Midbrain (tissue), 1 donor: ENCODE results near the gene LRRC75A.
"Not testable (repeated sequence)": the region's sequence is repeated elsewhere in the genome, so short reads cannot be mapped to it uniquely, and the experiment has no call there.

Experiments
- DNase-seq: peaks from one replicate; lab custom pipeline; 2025; lab: John Stamatoyannopoulos, UW

The LRRC75A gene

DNA sequence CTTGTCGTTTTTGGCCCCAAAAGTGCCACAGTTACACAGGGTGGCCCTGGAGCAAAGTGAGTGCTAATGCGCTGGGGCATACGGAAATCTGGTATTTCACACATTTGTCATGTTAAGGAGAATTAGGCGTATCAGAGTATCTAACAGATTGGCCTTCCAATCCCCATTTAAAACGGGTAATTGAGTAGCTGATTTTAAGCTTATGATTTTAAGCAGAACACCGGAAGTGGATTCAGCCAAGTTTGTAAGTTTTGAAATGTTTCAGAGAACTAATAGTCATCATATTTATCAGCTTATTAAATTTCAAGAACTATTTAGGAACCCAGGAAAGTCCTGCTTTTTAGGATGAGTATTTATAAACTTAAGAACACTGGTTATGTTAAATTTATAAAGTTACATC lies 19.5 kb downstream of the LRRC75A start:
- no peak for DNase-seq

DNA sequence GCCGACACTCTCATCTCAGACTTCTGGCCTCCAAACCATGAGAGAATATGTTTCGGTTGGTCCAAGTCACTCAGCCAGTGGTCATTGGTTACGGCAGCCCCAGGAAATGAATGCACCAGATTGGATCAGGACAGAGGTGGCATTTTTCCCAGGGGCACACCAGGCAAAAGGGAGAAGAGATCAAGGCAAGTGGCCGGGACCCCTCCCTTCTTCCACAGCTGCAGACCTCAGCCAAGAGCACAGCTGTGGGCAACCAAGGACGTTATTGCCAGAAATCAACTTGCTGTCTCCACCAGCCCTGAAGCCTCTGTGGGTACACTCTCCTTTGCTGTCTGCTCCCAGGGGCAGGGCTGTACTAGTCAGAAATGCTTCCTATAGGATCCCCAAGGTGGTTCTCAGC lies 20.7 kb downstream of the LRRC75A start:
- no peak for DNase-seq

DNA sequence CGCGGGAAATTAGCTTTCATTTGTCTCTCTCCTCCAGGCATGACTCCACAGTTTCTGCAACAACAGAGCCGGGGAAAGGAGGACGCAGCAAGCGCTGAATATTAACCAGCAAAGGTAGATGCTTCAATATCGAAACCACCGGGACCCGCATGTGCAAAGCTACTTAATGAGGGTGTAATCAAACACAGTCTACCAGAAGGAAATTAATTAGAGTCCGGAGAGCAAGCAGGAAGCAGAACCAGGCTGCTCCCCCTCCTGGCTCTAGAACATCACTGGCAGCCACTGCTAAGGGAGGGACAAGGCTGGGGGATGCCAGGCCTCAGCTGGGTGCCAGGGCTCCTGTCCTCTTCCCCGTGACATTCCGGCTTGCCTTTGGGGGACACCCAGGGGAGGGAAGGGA lies 21.7 kb downstream of the LRRC75A start:
- peak; percentile 16 for DNase-seq

DNA sequence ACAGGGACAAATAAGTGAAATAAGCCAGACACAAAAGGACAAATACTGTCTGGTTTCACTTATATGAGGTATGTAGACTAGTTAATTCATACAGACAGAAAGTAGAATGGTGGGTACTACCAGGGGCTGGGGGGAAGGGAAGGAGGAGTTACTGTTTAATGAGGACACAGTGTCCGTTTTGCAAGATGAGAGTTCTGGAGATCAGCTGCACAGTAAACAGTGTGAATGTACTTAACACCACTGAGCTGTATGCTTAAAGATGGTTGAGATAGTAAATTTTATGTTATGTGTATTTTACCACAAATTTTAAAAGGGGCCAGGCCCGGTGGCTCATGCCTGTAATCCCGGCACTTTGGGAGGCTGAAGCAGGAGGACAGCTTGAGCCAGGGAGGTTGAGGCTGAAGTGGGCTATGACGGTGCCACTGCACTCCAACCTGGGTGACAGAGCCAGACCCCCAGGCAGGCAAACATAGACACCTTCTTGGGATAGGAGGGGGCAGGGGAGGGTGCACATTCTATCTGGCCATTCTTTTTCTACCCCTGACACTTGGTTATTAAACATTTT lies 23.5 kb downstream of the LRRC75A start:
- no peak for DNase-seq

DNA sequence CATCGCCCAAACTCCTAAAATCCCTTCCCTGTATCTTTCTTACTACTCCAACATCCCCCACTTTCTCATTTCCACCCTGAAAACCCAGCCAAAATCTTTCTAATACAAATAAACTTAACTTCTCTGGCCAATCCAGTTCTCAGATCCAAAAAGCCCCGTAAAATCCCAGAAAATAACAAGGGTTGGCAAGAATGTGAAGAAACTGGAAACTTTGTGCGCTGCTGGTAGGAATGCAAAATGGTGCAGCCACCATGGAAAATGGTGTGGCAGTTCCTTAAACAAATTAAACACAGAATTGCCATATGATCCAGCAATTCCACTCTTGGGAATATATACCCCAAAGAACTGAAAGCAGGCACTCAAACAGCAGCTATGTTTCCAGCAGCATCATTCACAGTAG lies 24.1 kb downstream of the LRRC75A start:
- no peak for DNase-seq

DNA sequence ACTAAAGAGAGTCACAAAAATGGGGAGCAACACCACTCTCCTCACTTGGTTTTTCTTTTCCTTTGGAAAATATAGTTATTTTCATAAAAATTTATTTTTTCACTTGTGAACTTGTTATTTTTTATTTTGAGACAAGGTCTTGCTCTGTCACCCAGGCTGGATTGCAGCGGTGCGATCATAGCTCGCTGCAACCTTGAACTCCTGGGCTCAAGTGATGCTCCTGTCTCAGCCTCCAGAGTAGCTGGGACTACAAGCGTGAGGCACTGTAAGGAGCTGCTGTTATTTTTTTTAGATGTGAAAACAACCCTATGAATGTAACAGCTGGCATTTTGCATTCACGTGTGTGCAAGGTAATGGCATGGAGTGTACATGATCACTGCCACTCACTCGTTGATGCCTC lies 24.9 kb downstream of the LRRC75A start:
- DNase-seq, result no peak

DNA sequence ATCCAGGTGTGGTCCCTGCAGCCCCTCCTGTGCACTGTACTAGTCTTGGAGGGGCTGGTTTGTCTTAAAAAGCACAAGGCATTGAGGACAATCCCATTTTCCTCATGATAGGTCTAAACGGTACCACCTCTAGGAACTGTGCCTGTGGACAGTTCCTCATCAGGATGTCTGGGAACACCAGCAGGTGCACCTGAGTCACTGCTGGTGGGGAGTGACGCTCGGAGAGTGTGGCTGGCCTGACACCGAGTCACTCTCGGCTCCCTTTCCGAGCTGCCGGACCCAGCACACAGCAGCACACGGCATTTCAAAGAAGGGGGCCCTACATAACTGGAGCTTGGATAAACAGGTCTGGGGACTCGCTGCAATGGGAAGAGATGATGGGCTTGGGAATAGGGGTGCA lies 25.6 kb downstream of the LRRC75A start:
- no peak for DNase-seq

DNA sequence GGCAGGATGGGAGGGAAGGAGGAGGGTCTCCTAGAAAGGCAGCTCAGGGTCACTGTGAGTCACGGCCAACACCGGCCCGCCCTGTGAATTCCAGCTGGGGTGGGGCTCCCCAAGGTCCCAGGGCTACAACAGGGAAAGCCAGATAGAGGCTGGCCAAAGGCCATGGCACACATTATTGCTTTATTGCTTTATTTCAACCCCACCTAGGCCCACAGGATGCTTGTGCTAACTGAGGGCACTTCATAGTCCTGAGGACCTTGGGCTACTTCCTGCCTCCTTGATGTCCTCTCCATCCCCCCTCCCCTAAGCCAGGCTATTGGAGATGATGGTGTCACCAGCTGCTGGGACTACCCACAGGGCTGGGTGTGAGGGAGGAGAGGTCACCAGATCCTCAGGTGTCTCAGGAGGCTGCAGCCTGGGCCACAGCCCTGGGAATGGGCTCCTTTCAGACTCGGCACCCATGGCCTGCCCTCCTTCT lies 26.1 kb downstream of the LRRC75A start:
- no peak for DNase-seq

DNA sequence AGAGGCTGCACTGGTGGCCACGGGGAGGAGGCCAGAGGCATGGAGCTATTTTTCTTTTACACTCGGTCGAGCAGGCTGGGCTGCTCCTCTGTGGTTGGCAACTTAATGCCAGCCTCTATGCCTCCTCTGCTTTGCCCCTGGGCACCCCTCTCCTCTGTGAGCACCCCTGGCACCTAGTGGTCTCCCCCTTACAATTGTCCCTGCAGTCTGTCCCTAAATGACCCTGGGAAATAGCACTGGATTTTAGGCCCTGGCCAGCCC lies 27.0 kb downstream of the LRRC75A start:
- DNase-seq, result no peak

DNA sequence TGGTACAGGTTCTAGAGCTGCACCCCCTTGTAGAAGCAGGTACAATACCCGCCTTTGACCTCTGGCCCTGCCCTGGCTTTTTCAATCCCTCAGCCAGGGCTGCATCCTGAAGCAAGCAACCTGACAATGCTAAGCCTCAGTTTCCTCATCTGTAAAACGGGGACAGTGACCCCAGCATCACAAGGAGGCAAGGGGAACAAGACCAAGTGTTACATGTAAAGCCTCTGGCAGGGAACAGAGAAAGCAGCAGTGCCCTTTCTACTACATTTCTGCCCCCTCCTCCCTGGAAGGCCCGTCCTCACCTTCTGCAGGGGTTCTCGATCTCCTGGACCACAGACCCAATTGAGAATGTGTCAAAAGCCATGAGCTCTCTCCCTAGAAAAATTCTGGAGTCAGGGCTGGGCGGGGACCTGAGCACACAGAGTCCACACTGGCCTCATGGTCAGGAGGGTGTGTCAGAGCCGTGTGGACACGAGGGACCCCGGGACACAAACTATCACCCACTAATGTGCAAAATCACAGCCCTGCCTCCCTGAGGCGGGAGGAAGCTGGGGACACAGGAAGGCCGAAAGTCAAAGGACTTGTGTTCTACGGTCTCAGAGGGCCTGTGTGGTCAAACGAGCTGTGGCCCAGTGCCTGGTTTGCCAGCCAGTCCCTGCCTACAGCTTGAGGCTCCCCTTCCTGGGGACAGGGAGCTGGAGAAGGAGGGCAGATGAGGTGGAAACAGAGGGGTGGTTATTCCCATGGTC lies 27.5 kb downstream of the LRRC75A start:
- DNase-seq, result no peak

DNA sequence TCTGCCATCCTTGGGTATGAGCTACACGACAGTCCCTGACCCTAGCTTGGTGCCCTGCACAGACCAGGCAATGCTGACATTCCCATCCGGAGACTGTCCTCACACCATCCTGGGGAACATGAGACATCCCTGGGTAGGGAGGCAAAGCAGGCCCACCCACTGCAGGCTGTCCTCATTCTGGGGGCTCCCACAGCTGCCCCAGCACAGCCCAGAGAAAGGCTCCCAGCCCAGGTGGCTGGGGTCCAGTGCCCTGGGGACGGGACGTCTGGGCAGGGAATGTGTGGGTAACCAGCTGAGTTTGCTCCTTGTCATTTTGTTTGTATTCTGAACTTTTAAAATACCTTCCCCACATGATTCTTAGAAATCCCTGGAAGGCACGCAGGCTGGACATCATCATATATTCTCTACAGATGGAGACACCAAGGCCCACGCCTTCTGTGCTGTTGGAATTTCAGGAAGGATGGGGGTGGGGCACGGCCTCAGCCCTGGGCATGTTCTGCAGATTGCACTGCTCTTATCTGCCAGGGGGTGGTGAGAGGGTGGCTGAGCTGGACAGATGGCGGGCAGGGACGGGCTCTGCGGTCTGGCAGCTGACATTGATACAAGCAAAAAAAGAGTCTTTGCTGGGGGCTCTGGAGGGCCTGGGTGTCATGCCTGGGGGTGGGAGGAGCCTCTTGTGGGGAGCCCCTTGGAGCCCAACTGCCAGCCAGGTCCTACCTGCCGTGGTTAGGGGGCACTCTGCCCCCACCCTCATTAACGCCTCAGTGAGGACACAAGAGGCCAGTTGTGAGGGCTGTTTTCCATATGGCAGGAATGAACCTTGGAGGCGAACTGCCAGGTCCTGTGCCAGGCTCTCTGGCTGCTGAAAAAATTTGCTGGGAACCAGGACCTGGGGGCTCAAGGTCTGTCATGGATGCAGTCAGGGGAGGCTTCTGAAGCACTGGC lies 28.4 kb downstream of the LRRC75A start:
- no peak for DNase-seq

DNA sequence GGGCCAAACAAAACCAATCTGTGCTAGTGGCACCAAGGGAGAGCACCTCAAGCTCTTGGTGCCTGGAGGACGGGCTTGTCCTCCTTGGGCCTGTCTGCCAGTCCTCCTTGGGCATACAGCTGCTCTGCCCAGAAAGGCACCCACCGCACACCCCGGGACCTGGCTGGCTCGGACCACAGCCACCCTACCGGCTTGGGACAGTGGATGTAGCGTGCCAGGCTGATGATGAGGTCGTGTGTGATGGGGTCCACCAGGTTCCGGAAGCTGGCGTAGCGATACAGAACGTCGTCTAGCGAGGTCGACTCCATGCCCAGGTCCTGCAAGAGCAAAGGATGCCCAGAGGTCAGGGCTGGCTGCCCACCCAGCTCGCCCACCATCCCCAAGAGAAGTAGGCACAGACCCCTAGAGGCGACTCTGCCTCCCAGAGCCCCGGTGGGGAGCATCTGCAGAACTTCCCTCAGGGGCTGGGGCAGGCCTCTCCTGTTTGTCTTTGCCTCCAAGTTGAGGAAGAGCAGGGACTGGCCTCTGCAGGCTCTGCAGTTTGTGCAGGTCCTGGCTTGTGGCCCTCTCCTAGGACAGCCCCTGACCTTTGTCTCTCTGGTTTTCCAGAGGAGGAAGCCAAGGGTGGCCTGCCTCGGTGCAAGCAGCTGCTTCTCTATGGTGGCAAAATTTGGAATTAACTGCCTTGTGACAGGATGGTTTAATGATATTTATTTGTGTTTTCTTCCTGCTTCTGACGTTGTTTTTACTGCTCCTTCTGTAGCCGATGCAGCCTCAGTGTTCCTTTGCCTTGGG lies 29.7 kb downstream of the LRRC75A start:
- no peak for DNase-seq

DNA sequence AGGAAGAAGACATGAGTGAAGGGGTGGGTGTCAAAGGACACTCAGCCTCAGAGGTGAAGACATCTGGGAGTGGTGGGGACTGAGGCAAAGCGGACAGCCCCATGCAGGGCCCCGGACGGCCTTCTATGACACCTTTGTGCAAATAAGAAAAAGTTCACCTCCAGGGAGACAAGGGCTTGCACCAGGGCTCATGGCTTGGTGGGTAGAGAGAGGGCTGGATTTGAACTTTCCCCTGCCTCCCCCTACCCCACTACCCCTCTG lies 30.5 kb downstream of the LRRC75A start:
- DNase-seq, result no peak

DNA sequence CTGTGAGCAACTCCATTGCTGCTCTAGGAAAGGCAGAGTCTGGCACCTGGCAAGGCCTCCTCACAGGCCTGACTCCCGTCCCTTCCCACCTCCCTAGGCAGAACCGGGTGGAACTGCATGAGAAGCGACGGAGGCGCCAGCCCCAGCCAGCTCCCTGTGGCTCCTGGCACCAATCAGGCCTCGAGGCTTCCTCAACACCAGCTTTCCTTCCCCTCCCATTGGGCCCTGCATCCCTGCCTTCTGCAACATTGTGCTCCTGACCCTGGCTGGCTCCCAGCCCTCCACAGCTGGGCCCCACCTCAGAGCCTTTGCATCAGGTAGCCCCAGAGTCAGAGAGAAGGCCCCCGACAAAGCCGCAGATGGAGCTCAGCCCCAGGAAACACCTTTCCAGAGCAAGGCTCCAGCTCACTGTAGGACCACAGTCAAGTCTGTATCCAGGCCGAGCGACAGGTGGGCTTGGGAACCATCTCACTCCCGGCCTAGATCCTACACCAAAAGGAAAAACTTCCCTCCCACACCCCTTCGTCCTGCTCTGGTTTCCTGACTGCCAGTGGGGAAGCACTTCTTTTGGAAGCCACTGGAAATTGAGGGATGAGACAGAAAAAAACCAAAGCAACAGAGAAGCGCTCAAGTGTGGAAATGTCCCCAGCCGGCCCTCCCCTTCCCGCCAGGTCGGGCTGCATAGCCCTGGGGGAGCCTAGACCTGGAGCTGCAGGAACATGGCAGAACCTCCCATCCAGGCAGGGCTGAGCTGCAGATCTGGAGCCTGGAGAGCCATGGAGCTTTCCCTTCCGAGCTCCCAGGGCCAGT lies 31.0 kb downstream of the LRRC75A start:
- no peak for DNase-seq

DNA sequence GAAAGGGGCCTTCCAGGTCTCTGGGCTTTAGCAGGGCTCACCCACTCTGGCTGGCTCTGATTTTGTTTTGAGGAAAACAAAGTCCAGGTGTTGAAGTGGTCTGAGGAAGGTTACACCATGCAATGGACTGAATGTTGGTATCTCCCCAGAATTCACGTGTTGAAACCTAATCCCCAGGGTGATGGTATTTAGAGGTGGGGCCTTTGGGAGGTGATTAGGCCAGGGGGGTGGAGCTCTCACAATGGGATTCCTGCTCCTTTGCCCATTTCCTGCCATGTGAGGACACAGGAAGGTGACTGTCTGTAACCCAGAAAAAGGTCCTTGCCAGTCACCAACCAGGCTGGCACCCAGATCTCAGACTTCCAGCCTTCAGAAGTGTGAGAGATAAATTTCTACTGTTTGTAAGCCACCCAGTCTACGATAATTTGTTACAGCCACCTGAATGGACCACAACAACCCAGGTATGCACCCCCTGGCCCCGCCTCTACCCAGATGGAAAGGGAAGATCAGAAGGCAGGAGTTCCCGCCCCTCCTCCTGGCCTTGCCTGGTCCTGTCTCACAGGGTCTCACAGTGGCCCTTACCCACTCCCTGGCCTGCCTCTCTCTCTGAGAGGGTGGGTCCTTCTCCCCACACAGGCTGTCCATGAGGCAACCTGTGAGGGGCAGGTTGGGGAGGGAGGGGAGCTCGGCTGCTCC lies 32.0 kb downstream of the LRRC75A start:
- no peak for DNase-seq

DNA sequence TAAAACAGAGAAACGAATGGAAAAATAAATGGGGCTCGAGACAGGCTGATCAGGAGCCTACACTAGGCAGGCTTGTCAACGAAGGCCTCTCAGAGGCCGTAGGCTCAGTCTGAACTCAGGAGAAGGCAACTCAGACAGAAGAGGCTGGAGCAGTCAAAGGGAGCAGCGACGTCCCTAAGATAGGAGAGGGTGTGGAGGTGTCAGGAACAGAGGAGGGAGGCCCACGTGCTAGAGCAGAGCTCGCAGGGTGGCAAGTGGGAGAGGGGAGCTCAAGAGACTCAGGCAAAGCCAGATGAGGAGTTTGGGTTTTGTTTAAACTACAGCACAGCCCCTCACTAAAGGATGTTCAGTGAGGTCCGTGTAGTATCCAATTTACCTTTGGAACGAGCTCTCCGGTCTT lies 32.7 kb downstream of the LRRC75A start:
- no peak for DNase-seq

DNA sequence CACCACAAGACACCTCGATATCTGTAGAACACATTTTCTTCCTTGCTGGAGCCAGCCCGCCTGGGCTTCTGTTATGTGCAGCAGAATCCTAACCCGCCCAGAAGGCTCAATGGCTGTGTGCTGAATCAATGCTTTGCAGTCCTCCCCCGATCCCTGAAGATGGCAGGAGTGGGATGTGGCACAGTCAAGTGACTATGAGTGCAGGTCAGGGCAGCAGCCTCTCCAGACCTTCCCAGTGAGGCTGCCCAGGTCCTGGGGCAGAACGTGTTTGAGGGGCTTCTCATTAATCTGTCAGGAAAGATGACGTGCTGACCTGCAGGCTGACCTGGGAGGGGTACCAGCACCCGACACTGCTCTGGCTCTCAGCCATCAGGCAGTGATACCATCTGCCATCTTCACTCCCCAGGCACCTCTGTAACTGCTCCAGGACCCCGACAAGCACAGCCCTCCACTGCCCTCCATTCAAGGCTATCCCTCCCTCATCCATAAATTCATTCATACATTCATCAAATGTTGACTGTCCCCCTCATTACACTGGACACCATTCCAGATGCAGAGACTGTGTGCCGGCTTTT lies 35.2 kb downstream of the LRRC75A start:
- no peak for DNase-seq

DNA sequence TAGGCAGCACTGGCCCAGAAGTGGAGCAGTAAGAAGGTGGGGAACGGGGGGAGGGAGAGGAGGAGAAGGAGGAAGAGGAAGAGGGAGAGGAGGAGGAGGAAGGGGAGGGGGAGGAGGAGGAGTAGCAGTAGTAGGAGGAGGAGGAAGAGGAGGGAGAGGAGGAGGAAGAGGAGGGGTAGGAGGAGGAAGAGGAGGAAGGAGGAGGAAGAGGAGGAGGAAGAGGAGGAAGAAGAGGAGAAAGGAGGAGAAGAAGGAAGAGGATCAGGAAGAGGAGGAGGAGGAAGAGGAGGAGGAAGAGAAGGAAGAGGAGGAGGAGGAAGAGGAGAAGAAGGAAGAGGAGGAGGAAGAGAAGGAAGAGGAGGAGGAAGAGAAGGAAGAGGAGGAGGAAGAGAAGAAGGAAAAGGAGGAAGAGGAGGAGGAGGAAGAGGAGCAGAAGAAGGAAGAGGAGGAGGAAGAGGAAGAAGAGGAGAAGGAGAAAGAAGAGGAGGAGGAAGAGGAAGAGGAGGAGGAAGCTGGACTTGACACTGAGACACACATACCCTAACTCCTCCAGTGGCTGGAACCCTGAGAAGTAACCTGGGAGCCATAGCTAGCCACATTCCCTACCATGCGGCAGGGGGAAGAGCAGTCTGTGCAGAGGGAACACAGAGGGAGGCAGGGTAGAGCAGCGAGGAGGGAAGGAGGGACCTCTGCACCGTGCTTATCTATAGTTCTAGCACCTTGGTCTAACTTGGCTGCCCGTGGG lies 35.8 kb downstream of the LRRC75A start:
- no peak for DNase-seq

DNA sequence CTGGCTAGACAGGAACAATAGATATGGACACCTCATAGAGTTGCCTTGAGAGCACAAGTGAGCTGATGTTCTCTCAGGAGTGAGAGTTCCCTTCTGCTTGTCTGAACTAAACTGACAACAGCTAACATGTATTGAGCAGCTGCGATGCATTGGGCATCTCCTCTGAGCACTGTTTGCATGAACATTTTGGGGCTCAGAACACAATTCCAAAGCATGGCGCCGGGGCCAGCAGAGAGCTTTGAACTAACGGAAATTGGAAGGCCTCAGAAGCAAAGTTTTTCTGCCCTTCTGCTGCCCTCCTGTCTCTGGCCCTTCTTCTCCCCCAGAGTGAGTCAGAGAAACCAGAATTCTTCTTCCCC lies 38.5 kb downstream of the LRRC75A start:
- DNase-seq, result no peak

DNA sequence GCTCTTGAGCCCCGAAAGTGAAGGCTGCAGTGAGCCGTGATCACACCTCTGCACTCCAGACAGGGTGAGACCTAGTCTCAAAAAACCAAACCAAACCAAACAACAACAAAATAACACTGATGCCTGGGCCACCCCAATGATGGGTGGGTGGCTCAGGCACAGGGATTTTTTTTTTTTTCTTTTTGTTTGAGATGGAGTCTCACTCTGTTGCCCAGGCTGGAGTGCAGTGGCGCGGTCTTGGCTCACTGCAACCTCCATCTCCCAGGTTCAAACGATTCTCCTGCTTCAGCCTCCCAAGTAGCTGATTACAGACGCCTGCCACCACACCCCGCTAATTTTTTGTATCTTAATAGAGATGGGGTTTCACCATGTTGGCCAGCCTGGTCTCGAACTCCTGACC lies 39.7 kb downstream of the LRRC75A start:
- DNase-seq, result not testable (repeated sequence)
